ENCODE results near the gene WDR72.

GRCh38 chr15:53522991-53523390, 236.5 kb downstream of the WDR72 start:
- TF ChIP-seq CTCF (IDR thresholded peaks at IDR 0.05) (no peak), EP300 (IDR thresholded peaks at IDR 0.05) (no peak)
